Fibroblast of villous mesenchyme (primary cell): Measurements from ENCODE around the gene CRY1. TPM values are rescaled to one million over a fixed set of nuclear protein-coding genes. Genes with fewer than 3 reads are reported as not detected.

Source experiments
- DNase-seq: peaks from one replicate; pipeline ENCODE4 v3.0.0-alpha.2; 2010; ENCODE audit warnings: low read depth
- H3K4me3 ChIP-seq: 2 replicates; pipeline ENCODE4 v1.5.1; 2011; ENCODE audit warnings: low read depth, mild to moderate bottlenecking, low read length
- CTCF ChIP-seq: IDR thresholded peaks from 2 replicates; pipeline ENCODE4 v1.5.1; 2012; ENCODE audit warnings: low read depth, mild to moderate bottlenecking, low read length; ENCODE audit not compliant: insufficient read depth
- total RNA-seq: library from RNA; depleted of rRNA; stranded (reverse); fragments of >200 nt; gene quantifications from 2 replicates; pipeline ENCODE4 v1.2.3, GENCODE V29; 2012

CRY1 gene
- total RNA-seq, 1 donor, result 25.5 TPM

DNA sequence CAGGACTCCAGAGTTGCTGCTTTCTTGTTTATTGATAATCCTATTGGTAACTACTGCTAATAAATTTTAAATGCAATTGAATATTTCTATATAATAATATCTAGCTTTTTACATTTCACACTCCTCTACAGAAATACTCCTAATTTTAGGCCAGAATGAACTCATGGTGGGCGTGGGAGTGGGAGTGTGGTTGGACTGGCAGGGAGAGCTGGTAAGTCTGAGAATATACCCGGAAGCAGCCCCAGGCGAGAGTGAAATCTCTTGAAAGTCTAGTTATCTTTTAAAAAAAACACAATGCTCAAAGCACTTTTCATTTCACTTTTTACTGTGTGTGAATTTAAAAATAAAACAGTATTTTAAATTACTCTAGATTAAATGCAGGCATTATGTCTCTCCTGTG lies 132.9 kb downstream of the CRY1 start:
- H3K4me3 ChIP-seq, result no peak overlapping the region
- TF ChIP-seq CTCF, result no peak
- no peak for DNase-seq

- no peak for DNase-seq
- no peak for TF ChIP-seq CTCF
- peak overlapping the region; percentile 99 for H3K4me3 ChIP-seq
These were observed 135.8 kb downstream of the CRY1 start for GRCh38 chr12:106957583-106957982.

DNA sequence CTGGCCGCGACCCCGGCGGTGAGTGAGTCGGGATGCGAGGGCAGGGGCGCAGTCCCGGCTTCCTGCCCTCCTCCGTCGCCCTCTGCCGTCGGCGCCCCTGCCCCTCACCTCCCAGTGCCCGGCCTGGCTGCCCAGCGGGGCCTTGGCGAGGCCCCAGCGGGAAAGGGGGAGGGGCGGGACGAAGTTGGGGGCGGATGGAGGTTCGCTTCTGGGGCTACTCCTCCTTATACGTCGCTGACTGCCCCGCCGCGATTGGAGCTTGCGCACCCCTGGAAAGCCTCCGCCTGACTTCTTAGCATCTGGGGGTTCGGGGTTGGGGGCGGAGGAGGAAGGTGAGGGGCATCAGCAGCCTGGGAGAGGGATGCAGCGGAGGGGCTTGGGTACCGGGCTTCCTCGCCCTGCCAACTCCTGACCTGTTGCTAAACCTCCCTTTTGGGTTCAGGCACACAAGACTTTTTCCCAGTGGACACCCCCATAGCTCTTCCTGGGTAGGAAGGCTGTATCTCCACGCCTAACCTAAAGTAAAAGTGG lies 137.2 kb downstream of the CRY1 start:
- no peak for TF ChIP-seq CTCF
- DNase-seq, result peak; percentile 73
- peak overlapping the region; percentile 99 for H3K4me3 ChIP-seq

DNA sequence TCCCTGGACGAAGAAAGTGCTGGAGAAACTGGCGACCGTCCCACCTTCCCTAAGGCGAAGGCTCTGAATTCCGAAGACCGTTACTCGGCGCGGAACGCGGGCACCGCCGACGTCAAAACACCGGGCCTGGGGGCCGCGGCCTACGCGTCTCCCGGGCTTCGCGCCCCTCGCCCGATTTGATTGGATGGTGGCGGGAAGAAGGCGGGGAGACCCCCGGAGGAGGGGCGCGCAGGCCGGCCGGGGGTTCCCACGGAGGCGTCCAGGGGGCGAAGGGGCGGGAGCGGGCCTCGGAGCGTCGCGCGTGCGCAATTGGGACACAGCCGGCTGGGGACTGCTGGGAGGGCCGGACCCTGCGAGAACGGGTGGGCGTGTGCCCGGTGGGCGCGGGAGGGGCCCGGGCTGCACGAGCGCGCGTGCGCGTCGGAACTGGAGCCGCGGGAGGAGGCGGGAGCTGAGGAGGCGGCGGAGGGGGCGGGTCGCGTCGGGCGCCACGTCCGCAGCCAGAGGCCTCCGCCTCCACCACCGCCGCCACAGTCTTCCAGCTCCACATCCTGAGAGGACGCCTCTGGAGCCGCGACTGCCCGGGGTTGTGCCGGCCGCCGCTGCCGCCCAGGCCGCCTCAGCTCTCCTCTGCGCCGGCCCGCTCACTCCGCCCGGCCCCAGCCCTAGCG lies 137.8 kb downstream of the CRY1 start, which contains the start of gene TMEM263:
Gene TMEM263 (plus strand): TSS at position 531 of the 671 bp plus-strand sequence. CDS start 11,210 bp downstream, outside the sequence.
- no peak for TF ChIP-seq CTCF
- peak; percentile 98 for DNase-seq
- H3K4me3 ChIP-seq, result peak within 1 kb of the TSS; percentile 99

GRCh38 chr12:106954462-106955376 lies 138.6 kb downstream of the CRY1 start:
- peak; percentile 51 for DNase-seq
- H3K4me3 ChIP-seq, result peak overlapping the region; percentile 70
- TF ChIP-seq CTCF, result no peak

DNA sequence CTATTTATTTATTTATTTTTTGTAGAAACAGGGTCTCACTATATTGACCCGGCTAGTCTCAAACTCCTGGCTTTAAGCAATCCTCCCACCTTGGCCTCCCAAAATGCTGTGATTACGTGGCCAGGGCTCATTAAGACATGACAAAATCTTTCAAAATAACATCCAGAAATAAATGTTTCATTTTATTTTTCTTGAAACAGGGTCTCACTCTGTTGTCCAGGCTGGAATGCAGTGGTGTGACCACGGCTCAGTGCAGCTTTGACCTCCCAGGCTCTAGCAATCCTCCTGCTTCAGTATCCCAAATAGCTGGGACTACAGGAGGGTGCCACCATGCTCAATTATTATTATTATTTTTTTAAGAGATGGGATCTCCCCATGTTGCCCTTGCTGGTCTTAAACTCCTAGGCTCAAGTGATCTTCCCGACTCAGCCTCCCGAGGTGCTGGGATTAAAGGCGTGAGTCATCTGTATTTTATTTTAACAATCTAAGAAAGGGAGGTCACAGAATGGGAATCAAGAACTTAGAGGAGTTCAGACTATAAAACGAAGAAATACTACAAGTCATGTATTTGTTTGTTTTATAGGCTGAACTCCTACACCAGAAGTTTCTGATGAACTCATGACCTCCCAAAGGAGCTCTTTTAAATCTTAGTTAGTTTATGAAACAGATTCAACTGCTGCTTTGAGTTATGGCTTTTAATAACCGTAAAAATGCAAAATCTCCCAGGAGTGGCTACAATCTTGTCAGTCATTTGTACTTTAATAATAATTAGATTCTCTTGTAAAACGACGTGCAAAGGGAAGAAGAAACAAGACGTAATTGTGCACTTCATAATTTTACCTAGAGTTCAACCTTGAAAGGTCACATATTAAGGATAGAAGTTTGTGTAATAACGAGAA lies 139.7 kb downstream of the CRY1 start:
- peak overlapping the region; percentile 70 for H3K4me3 ChIP-seq
- no peak for TF ChIP-seq CTCF
- DNase-seq, result peak; percentile 82
